Astrocyte (in vitro differentiated cells and primary cell): ENCODE results near the gene TMEM87B.

Source experiments
- EZH2 ChIP-seq: IDR thresholded peaks from 2 replicates; pipeline ENCODE4 v1.6.1; 2012; ENCODE audit warnings: mild to moderate bottlenecking, low read length, inconsistent platforms; ENCODE audit not compliant: insufficient read depth
- TF ChIP-seq, protein P1 (sequence below): IDR thresholded peaks from 2 replicates; pipeline ENCODE4 v1.5.1; 2011; ENCODE audit warnings: low read depth, mild to moderate bottlenecking, inconsistent platforms, low read length, moderate library complexity; ENCODE audit not compliant: insufficient read depth

DNA sequence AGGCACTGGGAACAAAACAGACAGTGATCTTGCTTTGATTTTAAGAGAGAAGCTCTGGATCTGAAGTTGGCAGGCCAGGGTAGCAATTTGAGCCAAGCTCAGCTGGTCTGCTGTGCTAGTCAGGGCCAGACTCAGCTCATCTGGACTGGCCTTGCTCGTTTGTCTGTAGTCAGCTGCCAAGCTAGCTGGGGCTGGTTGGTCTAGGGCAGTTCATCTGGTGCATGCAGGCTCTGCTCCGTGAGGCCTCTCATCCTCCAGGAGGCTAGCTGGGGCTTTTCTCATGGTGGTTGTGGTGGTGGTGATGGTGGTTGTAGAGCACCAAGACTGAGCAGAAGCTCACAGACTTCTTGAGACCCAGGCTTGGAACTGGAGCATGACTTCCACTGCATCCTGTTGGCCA, 93.4 kb downstream of the TMEM87B start:
- TF ChIP-seq, protein P1, sequence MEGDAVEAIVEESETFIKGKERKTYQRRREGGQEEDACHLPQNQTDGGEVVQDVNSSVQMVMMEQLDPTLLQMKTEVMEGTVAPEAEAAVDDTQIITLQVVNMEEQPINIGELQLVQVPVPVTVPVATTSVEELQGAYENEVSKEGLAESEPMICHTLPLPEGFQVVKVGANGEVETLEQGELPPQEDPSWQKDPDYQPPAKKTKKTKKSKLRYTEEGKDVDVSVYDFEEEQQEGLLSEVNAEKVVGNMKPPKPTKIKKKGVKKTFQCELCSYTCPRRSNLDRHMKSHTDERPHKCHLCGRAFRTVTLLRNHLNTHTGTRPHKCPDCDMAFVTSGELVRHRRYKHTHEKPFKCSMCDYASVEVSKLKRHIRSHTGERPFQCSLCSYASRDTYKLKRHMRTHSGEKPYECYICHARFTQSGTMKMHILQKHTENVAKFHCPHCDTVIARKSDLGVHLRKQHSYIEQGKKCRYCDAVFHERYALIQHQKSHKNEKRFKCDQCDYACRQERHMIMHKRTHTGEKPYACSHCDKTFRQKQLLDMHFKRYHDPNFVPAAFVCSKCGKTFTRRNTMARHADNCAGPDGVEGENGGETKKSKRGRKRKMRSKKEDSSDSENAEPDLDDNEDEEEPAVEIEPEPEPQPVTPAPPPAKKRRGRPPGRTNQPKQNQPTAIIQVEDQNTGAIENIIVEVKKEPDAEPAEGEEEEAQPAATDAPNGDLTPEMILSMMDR: no peak
- TF ChIP-seq EZH2: no peak
